Stimulated activated naive CD4-positive, alpha-beta T cell treated with Interleukin-2 at 50 U/mL for 16 hours (primary cell): Measurements from ENCODE around the gene NR1D2.

Source experiments
- DNase-seq: peaks from one replicate; lab custom pipeline; 2025; lab: John Stamatoyannopoulos, UW

NR1D2 gene

GRCh38 chr3:23931597-23931996 lies 13.5 kb upstream of the NR1D2 start:
- DNase-seq = no peak

GRCh38 chr3:23932571-23932970 lies 12.5 kb upstream of the NR1D2 start:
- no peak for DNase-seq

GRCh38 chr3:23934253-23934652 lies 10.8 kb upstream of the NR1D2 start:
- DNase-seq = no peak

GRCh38 chr3:23937296-23937695 lies 7.8 kb upstream of the NR1D2 start:
- DNase-seq = no peak

- DNase-seq = no peak
Measured at GRCh38 chr3:23938688-23939087, 6.4 kb upstream of the NR1D2 start.

- no peak for DNase-seq
Measured at GRCh38 chr3:23940775-23941174, 4.3 kb upstream of the NR1D2 start.

GRCh38 chr3:23941440-23941839 lies 3.6 kb upstream of the NR1D2 start:
- DNase-seq = no peak

- no peak for DNase-seq
Measured at GRCh38 chr3:23942546-23942945, 2.5 kb upstream of the NR1D2 start.

GRCh38 chr3:23944007-23944783 lies 891 bp upstream of the NR1D2 start:
- no peak for DNase-seq

GRCh38 chr3:23945663-23945912 lies 502 bp downstream of the NR1D2 start:
- no peak for DNase-seq

- DNase-seq = peak; percentile 94
Measured at GRCh38 chr3:23945913-23946687, 1.0 kb downstream of the NR1D2 start.

GRCh38 chr3:23948761-23949160 lies 3.7 kb downstream of the NR1D2 start:
- no peak for DNase-seq

- no peak for DNase-seq
Measured at GRCh38 chr3:23949784-23950183, 4.7 kb downstream of the NR1D2 start.

- no peak for DNase-seq
Measured at GRCh38 chr3:23950293-23950692, 5.2 kb downstream of the NR1D2 start.

- DNase-seq = no peak
Measured at GRCh38 chr3:23952646-23953045, 7.6 kb downstream of the NR1D2 start.

GRCh38 chr3:23953523-23953922 lies 8.4 kb downstream of the NR1D2 start:
- DNase-seq = no peak

- DNase-seq = no peak
Measured at GRCh38 chr3:23954144-23954543, 9.1 kb downstream of the NR1D2 start.

GRCh38 chr3:23956701-23957100 lies 11.6 kb downstream of the NR1D2 start:
- DNase-seq = no peak

- DNase-seq = no peak
Measured at GRCh38 chr3:23959135-23959900, 14.2 kb downstream of the NR1D2 start.

GRCh38 chr3:23960649-23961048 lies 15.6 kb downstream of the NR1D2 start:
- DNase-seq = no peak

- DNase-seq = no peak
Measured at GRCh38 chr3:23961066-23961465, 16.0 kb downstream of the NR1D2 start.

GRCh38 chr3:23961913-23962312 lies 16.8 kb downstream of the NR1D2 start:
- DNase-seq = no peak
